HG03064 (cell line): ENCODE results near the gene SDC1.

ENCODE experiments used
- ATAC-seq: cut with Tn5 transposase; IDR thresholded peaks from one replicate; pipeline ENCODE4 v1.9.1; 2021; ENCODE audit warnings: low read depth; ENCODE audit not compliant: unreplicated experiment

SDC1 gene

DNA sequence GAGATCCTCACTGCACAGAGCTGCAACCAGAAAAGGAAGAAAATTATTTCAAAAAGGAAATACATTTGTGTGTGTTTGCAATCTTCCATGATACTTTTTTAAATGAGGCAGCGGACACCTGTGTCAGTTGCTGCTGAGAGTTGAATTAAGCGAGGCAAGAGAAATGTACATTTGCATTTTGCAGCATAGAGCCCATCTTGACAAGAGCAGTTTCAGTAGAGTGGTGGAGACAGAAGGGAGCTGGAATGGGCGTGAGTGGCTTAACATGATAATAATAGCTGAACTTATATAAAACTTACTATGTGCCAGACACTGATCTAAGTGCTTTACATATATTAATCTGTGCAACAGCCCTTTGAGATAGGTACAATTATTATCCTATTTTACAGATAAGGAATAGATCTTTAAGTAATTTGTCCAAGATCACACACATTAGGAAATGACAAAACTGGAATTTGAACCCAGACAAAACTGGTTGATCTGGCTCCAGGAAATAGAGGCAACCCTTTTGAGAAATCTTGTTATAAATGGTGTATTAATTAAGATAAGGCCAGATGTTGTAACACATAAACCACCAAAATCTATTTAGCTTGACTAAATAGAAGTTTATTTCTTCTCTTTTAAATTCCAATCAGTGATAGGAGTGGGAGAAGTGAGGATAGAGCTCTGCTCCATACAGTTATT, 68.7 kb downstream of the SDC1 start:
- ATAC-seq, result no peak

DNA sequence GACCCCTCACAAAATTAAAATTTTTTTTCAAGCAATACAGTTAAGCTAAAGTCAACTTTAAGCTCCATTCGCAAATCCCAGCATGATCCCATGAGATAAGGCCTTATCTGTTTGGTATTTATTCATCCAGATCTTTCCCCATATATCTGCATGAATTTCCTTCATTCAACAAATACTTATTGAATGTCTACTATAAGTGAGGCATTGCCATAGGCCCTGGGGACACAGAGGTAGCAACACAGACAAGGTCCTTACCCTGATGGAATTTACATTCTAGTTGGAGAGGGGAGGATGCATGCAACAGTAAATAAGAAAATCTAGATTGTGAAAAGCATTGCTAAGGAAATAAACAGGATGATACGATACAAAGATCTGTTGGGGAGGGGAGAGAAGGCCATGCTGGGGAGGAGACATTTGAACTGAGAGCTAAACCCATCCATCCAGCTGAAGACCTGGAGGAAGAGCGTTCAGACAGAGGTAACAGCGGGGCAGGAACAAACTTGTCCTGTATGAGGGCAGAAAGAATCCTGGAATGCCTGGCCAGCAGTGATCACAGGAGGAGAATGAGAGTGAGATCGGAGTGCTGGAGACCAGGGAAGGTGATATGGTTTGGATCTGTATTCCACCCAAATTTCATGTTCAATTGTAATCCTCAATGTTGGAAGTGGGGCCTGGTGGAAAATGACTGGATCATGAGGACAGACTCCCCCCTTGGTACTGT, 71.6 kb downstream of the SDC1 start:
- ATAC-seq, result no peak

DNA sequence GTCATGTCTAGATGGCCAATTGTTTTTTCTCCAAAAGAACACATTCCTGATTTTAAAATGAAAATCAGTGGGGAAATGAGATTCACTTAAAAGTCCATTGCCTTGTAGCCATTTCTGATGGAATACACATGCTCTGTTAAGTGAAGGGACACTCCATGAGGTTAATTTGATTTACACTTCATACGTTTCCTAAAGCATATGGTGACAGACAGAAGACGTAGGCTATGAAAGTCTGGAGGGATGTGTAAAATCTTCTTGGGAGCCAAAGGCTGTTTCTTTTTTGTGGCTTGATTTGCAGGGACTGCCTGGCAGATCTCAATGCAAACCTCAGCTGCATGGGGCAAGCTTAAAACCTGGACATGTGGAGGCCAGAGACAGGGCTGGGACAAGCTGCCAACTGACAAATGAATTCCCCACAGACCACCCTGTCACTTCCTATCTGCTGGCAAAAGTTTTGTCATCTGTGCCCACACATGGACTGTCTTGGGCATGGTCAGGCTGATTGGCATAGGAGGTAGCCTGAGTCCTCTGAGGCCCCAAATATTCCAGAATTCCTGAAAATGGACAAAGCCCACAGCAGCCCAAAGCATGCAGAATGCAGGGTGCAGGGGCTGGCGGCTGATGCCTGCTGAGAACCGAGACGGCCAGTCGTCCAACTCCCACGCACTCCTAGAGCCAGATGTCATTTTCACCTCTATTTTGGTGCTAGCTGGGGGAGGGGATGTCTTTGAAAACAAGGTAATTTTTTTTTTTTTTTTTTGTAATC, 73.9 kb downstream of the SDC1 start:
- ATAC-seq, result no peak
